Measurements from ENCODE around the gene WDR77. TPM values are rescaled to one million over a fixed set of nuclear protein-coding genes. Genes with fewer than 3 reads are reported as not detected.

Gene WDR77
- total RNA-seq, 1 experiment from 2014 or later, result 42.5 TPM

- no peaks in the 10 kb centered on the region for H3K4me1 ChIP-seq (ENCODE audit: control insufficient read depth in 1 of 2, insufficient read depth in 2 of 2, low read length in 2 of 2)
- POLR2A ChIA-PET, result interaction anchor here (0.6 kb wide), 1 partner anchor 9 kb away, joined by 3 read pairs; no protein-coding TSS in a partner anchor
- CTCF ChIA-PET, result interaction anchor here (1.1 kb wide), 1 partner anchor 272 kb away, joined by 3 read pairs; no protein-coding TSS in a partner anchor
These were observed 25.5 kb upstream of the WDR77 start for GRCh38 chr1:111474521-111474920.

GRCh38 chr1:111474106-111474505 is 25.1 kb upstream of the WDR77 start:
- no peak for TF ChIP-seq ATF3 (IDR thresholded peaks at IDR 0.05)
- no peak for TF ChIP-seq SIN3A (IDR thresholded peaks at IDR 0.05; ENCODE audit: low read depth)
- no peak for TF ChIP-seq CBX3 (IDR thresholded peaks at IDR 0.05; ENCODE audit: low read depth)
- no peak for TF ChIP-seq EZH2 (IDR thresholded peaks at IDR 0.05)
- TF ChIP-seq FOSL1 (IDR thresholded peaks at IDR 0.05; ENCODE audit: low read depth), result no peak
- no peak for TF ChIP-seq POLR2AphosphoS5 (IDR thresholded peaks at IDR 0.05; ENCODE audit: low read depth, low read length)
- no peak for TF ChIP-seq MAX (IDR thresholded peaks at IDR 0.05)
- no peak for TF ChIP-seq RAD21 (IDR thresholded peaks at IDR 0.05; ENCODE audit: low read depth)
- no peak for TF ChIP-seq ZFX (IDR thresholded peaks at IDR 0.05)
- TF ChIP-seq EZH2phosphoT487 (IDR thresholded peaks at IDR 0.05; ENCODE audit: borderline replicate concordance), result no peak
- TF ChIP-seq SP1 (IDR thresholded peaks at IDR 0.05; ENCODE audit: low read depth), result no peak
- no peak for TF ChIP-seq YY1 (IDR thresholded peaks at IDR 0.05; ENCODE audit: extremely low read depth, insufficient replicate concordance, low read depth, low read length)
- no peak for TF ChIP-seq TCF7L2 (IDR thresholded peaks at IDR 0.05; ENCODE audit: borderline replicate concordance, extremely low read depth, insufficient read depth, insufficient read length)
- TF ChIP-seq JUND (IDR thresholded peaks at IDR 0.05), result no peak
- TF ChIP-seq ELF1 (IDR thresholded peaks at IDR 0.05; ENCODE audit: borderline replicate concordance, low read depth), result no peak
- intact Hi-C loops (cut with micrococcal nuclease), result no loop called here
- no peaks in the 10 kb centered on the region for H4K20me1 ChIP-seq (ENCODE audit: insufficient read depth)
- no TSS peak for BruUV-seq (replicated peaks)
- H2AFZ ChIP-seq (ENCODE audit: low read depth, low read length, poor library complexity, severe bottlenecking), result no peak overlapping the region
- H3K9me2 ChIP-seq (ENCODE audit: insufficient read depth), result no peaks in the 10 kb centered on the region
- H3K4me3 ChIP-seq (replicated peaks in 1 of 2; ENCODE audit: low read depth in 1 of 2, low read length in 2 of 2), result no peak overlapping the region
- no peak overlapping the region for H3K27ac ChIP-seq (ENCODE audit: low read depth, low read length)
- no peaks in the 10 kb centered on the region for H3K79me2 ChIP-seq (ENCODE audit: insufficient read depth, low read length)
- ChIA-PET RAD21 (ENCODE audit: low non-redundant PET in 1 of 2, low total read pairs in 2 of 2, uncharacterized antibody in 2 of 2, unreplicated experiment in 2 of 2) (no interaction called here), CTCF (interaction anchor here (1.1 kb wide), 1 partner anchor 273 kb away, joined by 3 read pairs; no protein-coding TSS in a partner anchor), POLR2A (interaction anchor here (0.6 kb wide), 1 partner anchor 9 kb away, joined by 3 read pairs; no protein-coding TSS in a partner anchor)
- no peak overlapping the region for H3K9ac ChIP-seq (ENCODE audit: low read length)
- H3K4me2 ChIP-seq (ENCODE audit: low read length), result no peak overlapping the region
- H3K27me3 ChIP-seq (ENCODE audit: insufficient read depth, low read length), result no peaks in the 10 kb centered on the region
- DNase-seq (ENCODE audit: low read depth, low spot score) (no peak), ATAC-seq (no peak)
- H3K4me1 ChIP-seq (ENCODE audit: control insufficient read depth in 1 of 2, insufficient read depth in 2 of 2, low read length in 2 of 2), result no peaks in the 10 kb centered on the region
- H3K9me3 ChIP-seq (ENCODE audit: control insufficient read depth in 1 of 2, insufficient read depth in 1 of 2, low read depth in 1 of 2, low read length in 2 of 2), result no peaks in the 10 kb centered on the region
- H3K36me3 ChIP-seq (ENCODE audit: control insufficient read depth in 1 of 2, insufficient read depth in 2 of 2, low read length in 2 of 2), result no peaks in the 10 kb centered on the region

More at GRCh38 chr1:111474521-111474920, 25.5 kb upstream of the WDR77 start:
- no peaks in the 10 kb centered on the region for H3K36me3 ChIP-seq (ENCODE audit: control insufficient read depth in 1 of 2, insufficient read depth in 2 of 2, low read length in 2 of 2)
- H4K20me1 ChIP-seq (ENCODE audit: insufficient read depth), result no peaks in the 10 kb centered on the region
- intact Hi-C loops (cut with micrococcal nuclease), result no loop called here
- H3K4me2 ChIP-seq (ENCODE audit: low read length), result no peak overlapping the region
- H3K9me2 ChIP-seq (ENCODE audit: insufficient read depth), result no peaks in the 10 kb centered on the region
- no peaks in the 10 kb centered on the region for H3K9me3 ChIP-seq (ENCODE audit: control insufficient read depth in 1 of 2, insufficient read depth in 1 of 2, low read depth in 1 of 2, low read length in 2 of 2)
- H3K27ac ChIP-seq (ENCODE audit: low read depth, low read length), result no peak overlapping the region
- TF ChIP-seq POLR2AphosphoS5 (IDR thresholded peaks at IDR 0.05; ENCODE audit: low read depth, low read length) (no peak), TCF7L2 (IDR thresholded peaks at IDR 0.05; ENCODE audit: borderline replicate concordance, extremely low read depth, insufficient read depth, insufficient read length) (no peak), ZFX (IDR thresholded peaks at IDR 0.05) (no peak), EZH2 (IDR thresholded peaks at IDR 0.05) (no peak), FOSL1 (IDR thresholded peaks at IDR 0.05; ENCODE audit: low read depth) (no peak)
- H3K4me3 ChIP-seq (replicated peaks in 1 of 2; ENCODE audit: low read depth in 1 of 2, low read length in 2 of 2), result no peak overlapping the region
- RAD21 ChIA-PET (ENCODE audit: low non-redundant PET in 1 of 2, low total read pairs in 2 of 2, uncharacterized antibody in 2 of 2, unreplicated experiment in 2 of 2), result no interaction called here
- H3K79me2 ChIP-seq (ENCODE audit: insufficient read depth, low read length), result no peaks in the 10 kb centered on the region
- H2AFZ ChIP-seq (ENCODE audit: low read depth, low read length, poor library complexity, severe bottlenecking), result no peak overlapping the region
- no peaks in the 10 kb centered on the region for H3K27me3 ChIP-seq (ENCODE audit: insufficient read depth, low read length)
- H3K9ac ChIP-seq (ENCODE audit: low read length), result no peak overlapping the region
- no peak for ATAC-seq
- BruUV-seq (replicated peaks), result no TSS peak
- DNase-seq (ENCODE audit: low read depth, low spot score), result no peak
